Superior temporal gyrus (tissue), 1 donor: ENCODE data around the gene C1QTNF8.

Experiments
- DNase-seq: peaks from one replicate; pipeline ENCODE4 v3.0.0-alpha.2; 2016; ENCODE audit errors: extremely low spot score

C1QTNF8 gene

DNA sequence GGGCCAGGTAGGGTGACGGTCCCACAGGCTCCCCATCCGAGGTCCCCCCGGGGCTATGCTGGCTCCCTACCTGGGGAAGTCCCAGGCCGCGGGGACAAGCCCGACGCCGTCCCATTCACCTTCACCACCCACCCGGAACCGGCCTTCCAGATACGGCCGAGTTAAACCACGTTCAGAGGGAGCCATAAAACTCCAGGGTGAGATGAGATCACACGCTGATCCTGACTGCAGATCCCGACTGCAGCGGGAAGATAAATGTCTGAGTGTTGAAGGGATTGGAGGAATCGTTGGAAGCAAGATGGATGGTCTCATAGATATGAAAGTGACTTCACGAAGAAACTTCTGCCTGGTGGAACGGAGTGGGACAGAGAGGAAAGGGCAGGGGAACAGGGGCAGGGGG is 13.6 kb upstream of the C1QTNF8 start:
- DNase-seq, result no peak

DNA sequence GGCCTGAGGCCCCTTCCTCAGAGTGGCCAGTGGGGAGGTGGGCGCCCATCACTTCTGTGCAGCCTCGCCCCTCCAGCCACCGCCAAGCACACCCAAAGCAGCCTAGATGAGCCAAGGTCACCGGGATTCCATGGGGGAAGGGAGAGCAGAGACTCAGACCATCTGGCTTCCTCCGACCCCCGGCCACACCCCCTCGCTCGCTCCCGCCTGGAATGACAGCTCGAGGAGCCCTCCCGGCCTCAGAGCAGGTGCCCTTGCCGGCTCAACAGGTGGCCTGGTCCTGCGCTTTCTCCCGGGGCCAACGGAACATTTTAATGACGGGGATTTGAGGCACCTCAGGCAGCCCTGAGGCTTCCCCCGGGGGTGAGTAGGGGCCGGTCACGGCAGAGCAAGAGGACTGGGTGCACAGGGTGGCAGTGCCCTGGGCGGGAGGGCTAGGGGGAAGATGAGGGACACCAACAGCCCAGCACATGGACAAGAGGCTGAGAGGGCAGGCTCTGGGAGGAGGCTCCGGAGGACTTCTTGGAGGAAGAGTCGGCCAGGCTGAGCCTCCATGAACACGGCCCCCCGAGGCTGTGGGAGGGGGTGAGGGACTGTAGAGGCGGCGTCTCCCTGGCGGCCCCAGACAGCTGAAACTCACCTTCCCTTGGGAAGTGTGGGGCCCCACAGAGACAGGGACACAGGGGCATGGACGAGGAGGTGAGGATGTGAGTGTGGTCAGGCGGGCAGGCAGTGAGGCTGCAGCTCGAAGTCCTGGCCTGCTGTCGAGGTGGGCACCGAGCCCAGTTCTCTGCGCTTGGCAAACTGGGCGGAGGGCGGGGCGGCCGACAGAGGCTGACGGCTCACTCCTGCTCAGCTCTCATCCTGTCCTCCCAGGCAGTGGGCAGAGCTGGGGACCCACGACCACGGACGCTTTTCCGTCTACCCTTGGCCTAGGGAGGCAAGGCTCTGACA is 12.5 kb upstream of the C1QTNF8 start:
- DNase-seq, result peak; percentile 12

DNA sequence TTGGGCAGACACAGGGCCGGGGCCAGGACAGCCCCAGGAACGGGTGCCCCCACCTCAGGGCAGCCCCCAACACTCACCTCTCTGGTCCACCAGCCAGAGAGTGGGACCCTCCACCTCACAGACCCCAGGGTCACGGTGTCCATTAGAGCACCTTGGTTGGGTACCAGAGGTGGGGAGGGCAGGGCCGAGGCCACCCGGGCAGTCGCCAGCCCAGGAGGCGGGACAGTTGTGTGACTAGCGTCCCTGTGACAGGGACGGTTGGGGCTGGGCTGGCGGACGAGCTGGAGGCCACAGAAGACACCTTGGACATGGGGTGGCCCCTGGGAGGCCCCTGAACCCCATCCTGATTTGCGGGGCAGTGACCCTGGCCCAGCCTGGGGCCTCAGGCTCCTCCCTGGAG is 11.7 kb upstream of the C1QTNF8 start:
- no peak for DNase-seq

DNA sequence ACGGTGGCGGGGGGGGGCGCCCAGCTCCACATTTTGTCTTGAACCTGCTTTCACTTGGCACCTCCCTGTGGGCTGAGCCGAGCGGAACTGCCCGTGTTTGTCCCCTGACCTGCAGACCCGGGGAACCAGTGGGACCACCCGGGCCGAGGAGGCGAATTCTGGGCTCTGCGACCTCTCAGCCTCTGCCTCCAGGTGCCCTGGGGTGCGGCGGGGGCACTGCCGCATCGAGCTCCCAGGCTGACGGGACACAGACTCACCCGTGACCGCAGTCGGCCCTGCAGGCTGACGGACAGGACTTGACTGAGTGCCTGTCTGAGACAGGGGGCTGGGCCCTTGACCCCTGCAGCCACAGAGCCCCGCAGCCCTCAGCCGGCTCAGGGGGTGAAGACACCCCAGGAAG is 11.1 kb upstream of the C1QTNF8 start:
- no peak for DNase-seq

DNA sequence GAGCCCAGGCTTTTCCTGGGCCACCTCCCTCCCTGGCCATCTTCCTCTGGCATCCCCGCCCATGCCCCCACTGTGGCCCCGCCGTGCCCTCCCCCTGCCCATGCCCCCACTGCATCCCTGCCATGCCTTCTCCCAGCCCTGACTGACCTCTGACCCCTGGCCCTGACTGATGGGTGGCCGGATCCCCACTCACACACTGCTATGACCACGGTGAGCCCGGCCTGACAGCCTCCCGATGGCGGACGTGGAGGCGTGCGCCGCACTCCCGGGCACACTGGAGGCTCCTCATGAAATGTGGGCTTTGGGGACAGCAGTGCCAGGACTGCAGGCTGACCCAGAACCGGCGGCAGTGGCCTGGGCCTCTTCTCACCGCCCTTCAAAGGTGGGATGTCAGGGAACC is 10.6 kb upstream of the C1QTNF8 start:
- DNase-seq, result no peak

DNA sequence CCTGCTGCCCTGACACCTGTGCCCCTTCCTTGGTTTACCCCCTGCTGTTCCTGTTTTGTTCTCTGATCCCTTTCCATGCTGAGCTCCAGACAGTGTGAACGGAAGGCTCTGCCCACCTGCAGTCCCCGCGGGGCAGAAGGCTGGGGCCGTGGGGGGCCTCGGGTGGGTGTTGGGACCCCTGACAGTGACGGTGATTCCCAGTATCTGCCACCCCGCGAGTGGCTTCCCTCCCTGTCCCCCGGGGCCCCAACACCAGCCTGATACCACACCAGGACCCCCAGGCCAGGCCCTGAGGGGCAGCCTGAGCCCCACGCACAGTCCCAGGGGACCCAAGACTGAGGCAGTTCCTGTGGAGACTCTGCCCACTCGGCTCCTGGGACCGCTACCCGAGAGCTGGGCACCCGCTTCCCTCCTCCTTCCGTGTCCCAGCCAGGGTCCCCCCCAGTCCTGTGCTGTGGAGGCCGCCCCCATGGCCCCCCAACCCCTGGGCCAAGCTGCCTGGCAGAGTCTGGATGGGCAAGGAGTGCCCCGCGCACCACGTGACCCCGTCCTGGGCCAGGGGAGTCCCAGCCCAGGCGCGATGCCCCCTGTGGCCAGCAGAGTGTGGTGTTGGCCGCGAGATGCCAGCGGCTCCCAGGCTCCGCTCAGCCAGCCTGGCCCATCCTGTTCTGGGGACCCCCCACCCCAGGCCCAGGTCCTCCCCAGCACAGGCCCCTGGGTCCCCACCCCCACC is 10.0 kb upstream of the C1QTNF8 start:
- peak; percentile 68 for DNase-seq

DNA sequence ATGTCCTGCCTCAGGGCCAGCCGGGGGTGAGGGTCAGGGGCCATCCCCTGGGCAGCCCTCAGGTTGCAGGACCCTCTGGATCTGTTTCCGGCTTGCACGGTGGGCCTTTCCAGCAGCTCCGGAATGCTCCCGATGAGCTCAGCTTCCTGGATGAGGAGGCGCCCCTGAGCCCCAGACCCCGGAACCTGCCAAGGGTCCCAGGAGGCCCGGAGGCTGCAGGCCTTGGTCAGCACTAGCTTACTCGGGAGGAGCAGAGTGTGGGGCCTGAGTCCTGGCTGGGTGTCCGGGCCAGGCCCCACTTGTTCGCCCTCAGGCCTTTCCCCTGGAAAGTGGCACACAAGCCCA is 7.6 kb upstream of the C1QTNF8 start:
- DNase-seq, result no peak

DNA sequence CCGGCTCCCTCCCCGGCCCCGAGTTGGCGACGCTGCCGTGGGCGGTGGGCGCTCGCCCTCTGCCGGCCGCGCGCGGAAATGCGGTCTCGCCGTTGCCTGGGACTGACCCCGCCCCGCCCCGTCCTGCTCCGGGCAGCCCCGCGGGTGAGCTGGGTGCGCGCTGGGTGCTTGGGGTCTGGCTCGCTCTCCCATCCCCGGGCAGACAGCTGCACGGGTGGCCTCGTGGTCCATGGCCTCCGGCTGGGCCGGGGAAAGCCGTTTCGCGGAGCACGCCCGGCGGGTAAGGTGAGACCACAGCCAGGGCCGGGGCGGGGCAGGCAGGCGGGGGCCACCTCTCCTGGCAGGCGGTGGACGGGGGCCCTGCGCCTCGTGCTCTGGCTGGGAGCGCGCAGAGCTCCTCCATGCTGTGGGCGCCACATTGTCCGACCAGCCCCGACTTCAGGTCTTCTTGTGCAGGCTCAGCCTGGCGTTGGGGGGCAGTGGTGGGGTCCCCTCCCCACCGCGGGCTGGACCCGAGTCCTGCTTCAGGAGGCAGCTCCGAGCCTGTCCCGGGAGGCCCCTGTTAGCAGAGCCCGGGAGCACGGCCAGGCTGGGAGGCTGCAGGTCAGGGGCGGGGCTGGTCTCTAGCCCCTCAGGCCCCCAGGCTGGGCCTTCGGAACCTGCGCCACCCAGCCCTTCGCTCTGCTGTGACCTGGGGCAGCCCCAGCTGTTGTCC is 7.0 kb upstream of the C1QTNF8 start:
- DNase-seq, result peak; percentile 17

DNA sequence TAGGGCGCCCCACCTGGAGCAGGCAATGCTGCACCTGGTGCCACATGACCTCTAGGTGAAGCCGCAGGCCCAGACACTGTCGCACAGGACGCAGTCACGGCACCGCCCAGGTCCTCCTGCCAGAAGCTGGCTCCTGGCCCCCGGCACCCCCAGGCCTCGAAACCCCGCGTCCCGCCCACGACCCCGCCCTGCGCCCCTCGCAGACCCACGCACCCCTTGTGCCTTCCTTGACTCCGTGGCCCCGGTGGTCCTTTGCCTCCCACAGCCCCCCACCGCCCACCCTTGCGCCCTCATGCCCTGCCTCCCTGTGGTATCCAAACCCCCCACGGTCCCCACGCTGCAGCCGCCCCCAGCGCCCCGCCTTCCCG is 6.3 kb upstream of the C1QTNF8 start:
- no peak for DNase-seq

DNA sequence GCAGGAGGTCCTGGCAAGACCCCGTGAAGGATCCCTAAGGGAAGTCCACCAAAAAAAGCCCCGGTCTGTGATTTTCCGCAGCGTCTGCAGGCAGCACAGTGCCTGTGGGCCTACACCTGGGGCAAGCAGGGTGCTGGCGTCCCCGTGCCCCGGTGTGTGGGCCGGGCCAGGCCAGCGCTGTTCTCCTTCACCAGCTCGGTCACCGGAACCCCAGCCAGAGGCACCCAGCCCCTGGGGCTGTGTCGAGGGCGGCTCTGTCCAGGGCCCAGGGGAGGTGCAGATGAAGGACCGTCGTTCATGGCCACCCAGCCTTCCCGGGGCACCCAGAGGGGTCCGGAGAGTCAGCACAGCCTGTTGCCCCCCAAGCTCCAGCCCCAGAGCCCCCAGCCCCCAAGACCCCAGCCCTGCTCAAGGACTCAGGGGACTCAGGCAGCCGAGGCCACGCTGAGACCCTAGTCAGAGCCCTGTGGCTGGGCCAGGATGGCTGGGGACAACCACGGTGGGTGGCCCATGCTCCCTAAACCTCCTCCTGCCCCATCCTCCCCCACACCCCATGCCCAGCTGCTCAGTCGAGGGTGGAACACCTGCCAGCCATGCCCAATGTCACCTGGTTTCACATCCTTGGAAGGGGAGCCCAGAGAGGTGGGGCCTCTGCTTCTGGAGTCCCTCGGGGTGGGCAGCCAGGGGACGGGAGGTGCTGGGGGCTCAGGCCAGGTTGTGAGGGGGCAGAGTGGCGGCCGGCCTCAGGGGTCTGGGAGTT is 5.7 kb upstream of the C1QTNF8 start:
- no peak for DNase-seq

DNA sequence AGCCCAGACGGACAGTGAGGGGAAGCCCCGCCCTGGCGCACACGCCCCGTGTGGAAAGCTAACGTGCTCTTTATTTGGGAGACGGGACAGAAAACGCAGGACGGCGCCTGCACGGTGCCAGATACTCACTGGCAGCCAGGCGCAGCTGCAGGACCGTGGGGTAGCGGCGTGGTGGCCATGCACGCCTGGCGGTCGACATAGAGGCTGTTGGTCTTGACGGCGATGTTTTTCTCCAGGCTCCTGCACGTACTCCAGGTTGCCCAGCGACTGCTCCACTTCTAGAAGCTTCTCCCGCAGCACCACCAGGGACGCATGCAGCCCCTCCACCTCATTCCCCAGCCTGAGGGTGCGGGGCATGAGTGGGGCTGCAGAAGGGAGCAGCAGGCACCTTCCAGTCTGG is 5.1 kb upstream of the C1QTNF8 start:
- no peak for DNase-seq

DNA sequence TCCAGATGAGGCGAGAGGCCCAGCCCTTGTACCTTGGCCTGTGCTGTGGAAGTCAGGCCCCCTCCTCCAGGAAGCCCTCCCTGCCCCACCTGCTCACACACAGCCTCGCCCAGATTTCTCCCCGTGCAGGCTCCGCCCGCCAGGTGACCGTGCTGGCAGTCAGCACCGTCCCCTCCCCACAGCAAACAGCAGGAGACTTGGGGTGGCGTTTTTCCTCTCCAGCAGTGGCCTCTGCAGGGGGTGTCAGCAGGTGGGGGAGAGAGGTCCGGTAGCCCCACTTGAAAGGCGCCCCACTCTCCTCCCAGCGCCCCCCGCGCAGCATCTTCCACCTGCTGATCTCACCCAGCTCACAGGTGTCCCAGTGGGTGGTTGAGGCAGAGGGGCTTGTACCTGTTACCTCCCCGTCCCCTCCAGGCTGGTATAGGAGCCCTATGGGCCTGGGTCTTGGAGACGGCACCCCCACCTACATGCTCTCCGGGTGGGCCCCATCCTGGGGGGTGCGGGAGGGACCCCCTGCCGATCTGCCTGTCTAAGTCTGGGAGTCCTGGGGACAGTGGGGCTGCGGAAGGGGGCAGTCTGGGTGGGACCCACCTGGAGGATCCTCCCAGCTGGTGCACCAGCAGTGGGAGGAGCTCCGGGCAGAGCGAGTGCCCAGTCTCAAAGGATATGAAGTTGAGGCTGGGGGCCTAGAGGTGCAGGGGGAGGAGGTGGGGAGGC is 4.2 kb upstream of the C1QTNF8 start:
- DNase-seq, result no peak

DNA sequence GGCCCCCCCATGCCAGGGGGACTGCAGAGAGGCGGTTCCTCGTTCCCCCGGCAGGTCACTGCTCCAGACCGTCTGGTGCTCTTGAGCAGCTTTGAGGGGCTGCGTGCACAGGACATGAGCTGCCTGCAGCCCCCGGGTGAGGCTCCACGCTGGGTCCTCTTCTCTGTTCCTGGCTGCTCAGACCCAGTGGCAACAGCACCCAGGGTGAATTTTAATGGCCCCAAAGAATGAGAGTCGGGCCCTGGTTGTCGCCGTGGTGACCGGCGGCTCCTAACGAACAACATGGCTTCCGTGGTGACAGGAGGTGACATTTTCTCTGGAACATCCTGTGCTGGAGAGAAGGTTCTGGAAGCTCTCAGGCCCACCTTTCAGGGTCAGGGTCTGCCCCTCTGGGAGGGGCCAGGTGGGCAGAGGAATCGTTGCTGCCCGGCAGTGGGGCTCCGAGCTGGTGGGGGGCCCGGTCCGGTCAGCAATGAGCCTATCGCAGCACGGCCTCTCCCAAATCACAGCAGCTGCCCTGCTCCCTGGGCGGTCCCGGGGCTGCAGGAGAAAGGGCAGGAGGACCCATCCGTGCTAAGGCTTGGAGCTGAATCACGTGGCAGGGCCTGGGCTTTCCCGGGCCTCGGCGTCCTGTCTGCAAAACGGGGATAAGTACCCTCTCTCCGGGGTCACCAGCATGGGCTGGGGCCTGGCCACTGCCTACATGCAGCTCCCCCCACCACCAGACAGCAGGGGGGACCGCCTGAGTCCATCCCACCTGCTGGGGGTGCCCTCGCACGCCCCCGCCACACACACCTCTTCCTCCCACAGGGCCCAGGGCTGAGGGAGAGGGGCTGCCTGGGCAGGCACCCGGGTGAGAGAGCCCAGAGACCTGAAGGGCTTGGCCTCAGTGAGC is 3.4 kb upstream of the C1QTNF8 start:
- DNase-seq, result no peak

DNA sequence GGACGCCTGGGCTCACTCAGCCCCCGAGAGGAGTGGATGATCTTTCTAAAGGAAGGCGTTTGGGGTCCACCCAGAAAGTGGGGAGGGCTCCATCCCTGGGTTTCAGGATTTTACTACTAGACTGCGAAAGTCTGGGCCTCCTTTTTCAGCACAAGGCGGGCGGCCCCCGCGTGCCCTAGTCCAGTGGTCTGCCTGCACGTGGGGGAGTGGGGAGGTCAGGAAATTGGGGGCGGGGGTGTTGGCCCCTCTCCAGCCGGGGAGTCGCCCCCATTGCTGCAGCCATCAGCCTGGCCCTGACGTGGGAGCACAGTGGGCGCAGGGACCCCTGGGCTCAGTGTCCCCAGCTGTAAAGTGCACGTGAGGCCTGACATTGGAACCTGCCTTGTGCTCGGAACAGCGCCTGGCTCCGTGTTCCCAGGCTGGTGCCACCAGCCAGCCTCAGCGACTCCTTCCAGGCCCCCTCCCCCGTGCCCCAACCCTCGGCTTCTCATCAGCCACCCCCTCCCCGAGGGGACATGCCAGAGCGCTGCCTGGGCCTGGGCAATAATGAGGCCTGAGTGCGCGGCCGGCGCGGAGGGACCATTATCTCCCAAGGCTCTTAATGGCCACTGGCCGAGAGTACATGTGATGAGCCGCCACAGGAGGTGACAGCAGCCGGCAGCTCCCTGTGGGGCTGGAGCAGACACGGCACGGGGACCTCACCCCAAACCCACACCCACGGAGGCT is 2.4 kb upstream of the C1QTNF8 start:
- no peak for DNase-seq

DNA sequence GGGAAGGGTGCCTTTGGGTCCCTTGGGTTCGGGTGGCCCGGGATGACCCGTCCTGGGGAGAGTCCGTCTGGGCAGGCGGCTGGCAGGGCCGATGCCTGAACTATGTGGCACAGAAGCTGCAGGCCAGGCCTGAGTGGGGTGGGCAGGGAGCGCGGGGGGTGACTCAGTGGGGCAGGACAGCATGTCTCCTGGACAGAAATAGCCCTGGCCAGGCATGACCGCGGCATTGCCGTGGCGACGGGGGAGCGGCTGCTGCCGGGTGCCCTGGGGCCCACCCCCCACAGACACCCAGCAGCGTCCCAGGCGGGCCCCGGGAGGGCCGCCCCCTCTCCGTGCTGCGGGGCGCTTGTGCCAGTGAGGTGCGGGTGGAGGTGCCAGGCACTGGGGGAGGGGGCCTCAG is 1.8 kb upstream of the C1QTNF8 start:
- DNase-seq, result no peak

DNA sequence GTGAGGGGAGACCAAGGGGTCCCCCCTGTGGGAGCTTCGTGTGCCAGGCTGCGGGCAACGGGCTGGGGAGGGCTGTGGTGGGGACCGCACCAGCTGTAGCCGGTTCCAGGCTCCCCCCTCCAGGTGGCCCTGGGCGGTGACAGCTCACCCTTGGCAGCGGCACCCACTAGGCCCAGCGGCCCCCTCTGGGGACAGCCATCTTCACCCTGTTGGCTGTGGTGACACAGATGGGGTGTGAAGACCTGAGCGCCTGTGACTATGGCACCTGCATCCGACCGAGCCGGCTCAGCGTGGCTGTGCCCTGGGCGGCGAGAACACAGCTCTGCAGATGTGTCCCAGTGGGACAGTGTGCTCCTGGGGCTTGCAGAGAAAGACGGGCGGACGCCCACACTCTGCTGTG is 1.1 kb upstream of the C1QTNF8 start:
- no peak for DNase-seq

DNA sequence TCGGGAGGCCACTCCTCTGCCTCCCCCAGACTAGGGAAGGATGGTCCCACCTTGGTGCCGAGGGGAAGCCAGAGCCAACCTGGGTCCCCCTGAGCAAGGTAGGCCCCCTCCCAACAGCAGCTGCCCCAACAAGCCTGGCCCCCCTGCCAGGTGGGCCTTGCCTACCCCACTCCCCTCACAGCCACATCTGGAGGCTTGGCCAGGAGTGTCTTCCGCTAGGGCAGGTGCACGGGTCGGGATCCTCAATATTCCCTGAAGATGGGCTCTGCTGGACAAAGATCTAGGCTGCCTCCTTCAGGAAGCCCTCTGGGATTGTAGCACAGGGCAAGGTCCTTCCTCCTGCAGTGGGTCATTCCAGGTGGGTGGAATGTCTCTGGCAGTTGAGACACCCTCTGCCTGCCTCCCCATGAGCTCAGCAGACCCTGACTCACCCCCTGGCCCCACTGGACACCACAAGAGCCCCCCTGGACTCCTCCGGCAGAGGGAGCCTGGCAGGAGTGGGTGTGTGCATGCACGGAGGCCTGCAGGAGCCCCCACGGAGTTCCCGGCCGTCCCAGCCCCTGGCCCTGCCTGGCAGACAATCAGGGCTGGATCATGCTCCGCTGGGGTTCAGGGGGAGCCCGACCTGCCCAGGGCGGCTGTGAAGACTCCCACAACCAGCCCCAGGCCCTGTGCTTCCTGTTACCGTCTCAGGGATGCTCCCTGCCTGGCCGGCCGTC is 435 bp downstream of the C1QTNF8 start:
- DNase-seq, result no peak

DNA sequence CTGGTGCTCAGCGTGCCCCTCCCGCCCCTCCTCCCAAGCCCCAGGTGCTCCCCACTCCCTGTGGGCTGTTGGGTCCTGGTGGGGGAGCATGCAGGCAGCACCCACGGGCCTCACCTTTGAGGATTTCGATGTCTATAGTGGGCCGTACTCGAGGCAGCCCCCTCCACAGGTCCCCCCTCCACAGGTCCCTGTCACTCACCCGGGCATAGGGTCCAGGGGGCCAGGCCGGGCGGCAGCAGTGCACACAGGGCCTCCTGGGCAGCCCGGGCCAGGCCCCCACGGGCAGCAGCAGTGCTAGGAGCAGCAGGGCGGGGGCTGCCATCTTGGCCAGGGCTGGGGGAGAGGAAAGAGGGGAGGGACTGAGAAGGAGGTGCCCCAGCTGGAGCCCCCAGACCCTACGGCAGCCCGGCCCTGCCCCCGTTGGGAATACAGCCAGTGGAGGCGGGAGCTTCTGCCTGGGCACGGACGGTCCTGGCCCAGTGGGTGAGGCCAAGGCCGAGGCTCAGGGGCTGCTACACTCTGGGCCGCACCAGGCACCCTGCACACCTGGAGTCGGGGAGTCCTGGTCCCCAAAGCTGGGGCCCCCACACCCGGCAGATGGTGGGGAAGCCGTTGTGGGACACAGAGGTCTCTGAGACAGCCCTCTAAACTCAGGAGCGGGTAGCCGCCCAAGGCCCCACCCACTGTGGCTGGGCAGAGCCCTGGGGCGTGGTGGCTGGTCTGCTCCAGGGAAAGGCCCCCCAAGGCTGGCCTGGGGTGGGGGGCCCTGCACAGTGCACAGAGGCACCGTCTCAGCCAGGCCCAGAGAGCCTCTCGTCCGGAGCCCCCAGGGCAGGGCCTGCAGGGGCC is 1.2 kb downstream of the C1QTNF8 start:
- no peak for DNase-seq
